GM23248 (cell line): ENCODE measurements around the gene B3GNT2.

Experiments used
- EZH2 ChIP-seq: fragments of 200-600 bp; sonication (generic); IDR thresholded peaks from 2 replicates; pipeline ENCODE4 v1.6.1; 2018; ENCODE audit warnings: antibody characterized with exemption, mild to moderate bottlenecking; ENCODE audit not compliant: insufficient read depth, poor library complexity, severe bottlenecking
- EZH2phosphoT487 ChIP-seq: fragments of 200-600 bp; sonication (generic); IDR thresholded peaks from 2 replicates; pipeline ENCODE4 v1.6.1; 2018; ENCODE audit warnings: antibody characterized with exemption, moderate library complexity, mild to moderate bottlenecking, low read depth; ENCODE audit not compliant: insufficient read depth

DNA sequence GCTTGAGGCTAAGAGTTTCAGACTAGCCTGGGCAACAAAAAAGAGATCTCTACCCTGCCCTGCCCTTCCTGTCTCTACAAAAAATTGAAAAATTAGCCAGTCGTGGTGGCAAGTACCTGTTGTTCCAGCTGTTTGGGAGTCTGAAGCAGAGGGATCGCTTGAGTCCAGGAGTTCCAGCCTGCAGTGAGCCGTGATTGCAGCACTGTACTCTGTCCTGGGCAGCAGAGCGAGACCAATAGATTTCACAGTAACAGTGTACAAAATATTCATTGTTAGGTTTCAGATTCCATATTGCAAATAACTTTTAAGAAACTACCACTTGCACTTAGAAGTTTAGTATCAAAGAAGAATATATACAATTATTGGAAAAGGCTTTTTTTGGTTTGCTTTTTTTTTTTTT, 54.3 kb downstream of the B3GNT2 start:
- no peak for TF ChIP-seq EZH2
- no peak for TF ChIP-seq EZH2phosphoT487
